RWPE2 (cell line): ENCODE measurements around the gene GAPDHS.
A peak's percentile ranks its signal among the peaks of the same experiment; 100 is the strongest.

Source experiments
- ATAC-seq: fragments of 200-7000 bp; cut with Tn5 transposase; 3 replicates; pipeline ENCODE4 v1.9.1; 2021; ENCODE audit warnings: low read depth
- DNase-seq: peaks from one replicate; pipeline ENCODE4 v3.0.0-alpha.2; 2020; ENCODE audit warnings: low spot score
- H3K27ac ChIP-seq: fragments of 450-650 bp; 2 replicates; pipeline ENCODE4 v1.5.1; 2017; ENCODE audit warnings: mild to moderate bottlenecking; ENCODE audit not compliant: poor library complexity, severe bottlenecking
- H3K27me3 ChIP-seq: fragments of 250-450 bp; sonication (Bioruptor Pico); 2 replicates; pipeline ENCODE4 v1.5.1; 2021; ENCODE audit warnings: mild to moderate bottlenecking, moderate library complexity; ENCODE audit not compliant: insufficient read depth, poor library complexity, severe bottlenecking
- H3K36me3 ChIP-seq: fragments of 250-450 bp; sonication (Bioruptor Pico); 2 replicates; pipeline ENCODE4 v1.5.1; 2020; ENCODE audit warnings: low read depth, mild to moderate bottlenecking, moderate library complexity
- H3K4me1 ChIP-seq: fragments of 250-450 bp; sonication (Bioruptor Pico); 2 replicates; pipeline ENCODE4 v1.5.1; 2021; ENCODE audit warnings: mild to moderate bottlenecking, moderate library complexity; ENCODE audit not compliant: insufficient read depth, poor library complexity, severe bottlenecking
- H3K4me3 ChIP-seq: fragments of 250-450 bp; sonication (Bioruptor Pico); 2 replicates; pipeline ENCODE4 v1.5.1; 2021; ENCODE audit warnings: mild to moderate bottlenecking, moderate library complexity; ENCODE audit not compliant: severe bottlenecking
- H3K9me3 ChIP-seq: fragments of 250-450 bp; sonication (Bioruptor Pico); 2 replicates; pipeline ENCODE4 v1.5.1; 2021; ENCODE audit warnings: mild to moderate bottlenecking, moderate library complexity; ENCODE audit not compliant: severe bottlenecking
- CTCF ChIP-seq: fragments of 450-650 bp; IDR thresholded peaks from one replicate; pipeline ENCODE4 v1.5.1; 2017; ENCODE audit warnings: mild to moderate bottlenecking, moderate library complexity; ENCODE audit not compliant: poor library complexity, severe bottlenecking

Gene GAPDHS

GRCh38 chr19:35559281-35559659, 26.0 kb downstream of the GAPDHS start:
- Histone ChIP-seq H3K27ac (no peak overlapping the region), H3K36me3 (no peaks in the 10 kb centered on the region), H3K4me1 (no peaks in the 10 kb centered on the region), H3K9me3 (no peaks in the 10 kb centered on the region), H3K27me3 (peaks cover 8% of the 10 kb centered on the region), H3K4me3 (no peak overlapping the region)
- DNase-seq, result peak; percentile 58
- no peak for ATAC-seq
- TF ChIP-seq CTCF, result no peak

GRCh38 chr19:35559781-35560180, 26.5 kb downstream of the GAPDHS start:
- Histone ChIP-seq H3K27me3 (peaks cover 8% of the 10 kb centered on the region), H3K4me1 (no peaks in the 10 kb centered on the region), H3K4me3 (no peak overlapping the region), H3K36me3 (no peaks in the 10 kb centered on the region), H3K27ac (no peak overlapping the region), H3K9me3 (no peaks in the 10 kb centered on the region)
- ATAC-seq (no peak), DNase-seq (peak; percentile 52)
- TF ChIP-seq CTCF, result no peak

- TF ChIP-seq CTCF, result no peak
- no peak for ATAC-seq
- Histone ChIP-seq H3K4me3 (no peak overlapping the region), H3K9me3 (no peaks in the 10 kb centered on the region), H3K27ac (no peak overlapping the region), H3K36me3 (no peaks in the 10 kb centered on the region), H3K4me1 (no peaks in the 10 kb centered on the region), H3K27me3 (peaks cover 8% of the 10 kb centered on the region)
- no peak for DNase-seq
Observed at GRCh38 chr19:35560271-35560670, 27.0 kb downstream of the GAPDHS start.

- Histone ChIP-seq H3K9me3 (no peaks in the 10 kb centered on the region), H3K27ac (no peak overlapping the region), H3K27me3 (peaks cover 8% of the 10 kb centered on the region), H3K4me1 (no peaks in the 10 kb centered on the region), H3K36me3 (no peaks in the 10 kb centered on the region), H3K4me3 (no peak overlapping the region)
- DNase-seq, result no peak
- TF ChIP-seq CTCF, result no peak
- ATAC-seq, result no peak
Observed at GRCh38 chr19:35560677-35561076, 27.4 kb downstream of the GAPDHS start.

GRCh38 chr19:35561436-35561835, 28.2 kb downstream of the GAPDHS start:
- Histone ChIP-seq H3K9me3 (no peaks in the 10 kb centered on the region), H3K4me1 (no peaks in the 10 kb centered on the region), H3K27me3 (peaks cover 8% of the 10 kb centered on the region), H3K27ac (no peak overlapping the region), H3K36me3 (no peaks in the 10 kb centered on the region), H3K4me3 (no peak overlapping the region)
- DNase-seq (peak; percentile 11), ATAC-seq (no peak)
- no peak for TF ChIP-seq CTCF
